ENCODE measurements around the gene SLC1A2. TPM values are rescaled to one million over a fixed set of nuclear protein-coding genes. Genes with fewer than 3 reads are reported as not detected.

The SLC1A2 gene
- total and polyA plus RNA-seq, 2 donors (not counting 1 experiment from before 2014, with no cell fraction given), result 1.2 to 7.6 TPM

DNA sequence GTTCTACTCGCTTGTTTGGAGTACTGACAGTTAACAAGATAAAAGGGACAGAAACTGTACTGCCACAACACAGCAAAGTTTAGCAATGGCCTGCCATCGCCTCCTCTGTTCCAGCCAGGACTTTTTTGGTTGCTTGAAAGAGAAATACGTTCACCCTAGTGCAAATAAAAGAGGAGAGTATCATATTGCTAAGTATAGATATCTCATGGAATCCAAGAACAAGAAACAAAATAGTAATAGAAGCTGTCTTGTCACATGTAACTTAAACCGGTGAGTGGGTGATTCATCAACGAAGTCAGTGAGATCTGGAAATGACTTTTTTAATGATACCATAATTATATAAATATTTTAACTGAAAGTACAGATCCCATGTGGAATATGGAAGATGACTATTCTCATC is 35.4 kb downstream of the SLC1A2 start:
- no peak for TF ChIP-seq EZH2 (IDR thresholded peaks at IDR 0.05; ENCODE audit: low read length, missing control alignments)
- TF ChIP-seq, protein P1, sequence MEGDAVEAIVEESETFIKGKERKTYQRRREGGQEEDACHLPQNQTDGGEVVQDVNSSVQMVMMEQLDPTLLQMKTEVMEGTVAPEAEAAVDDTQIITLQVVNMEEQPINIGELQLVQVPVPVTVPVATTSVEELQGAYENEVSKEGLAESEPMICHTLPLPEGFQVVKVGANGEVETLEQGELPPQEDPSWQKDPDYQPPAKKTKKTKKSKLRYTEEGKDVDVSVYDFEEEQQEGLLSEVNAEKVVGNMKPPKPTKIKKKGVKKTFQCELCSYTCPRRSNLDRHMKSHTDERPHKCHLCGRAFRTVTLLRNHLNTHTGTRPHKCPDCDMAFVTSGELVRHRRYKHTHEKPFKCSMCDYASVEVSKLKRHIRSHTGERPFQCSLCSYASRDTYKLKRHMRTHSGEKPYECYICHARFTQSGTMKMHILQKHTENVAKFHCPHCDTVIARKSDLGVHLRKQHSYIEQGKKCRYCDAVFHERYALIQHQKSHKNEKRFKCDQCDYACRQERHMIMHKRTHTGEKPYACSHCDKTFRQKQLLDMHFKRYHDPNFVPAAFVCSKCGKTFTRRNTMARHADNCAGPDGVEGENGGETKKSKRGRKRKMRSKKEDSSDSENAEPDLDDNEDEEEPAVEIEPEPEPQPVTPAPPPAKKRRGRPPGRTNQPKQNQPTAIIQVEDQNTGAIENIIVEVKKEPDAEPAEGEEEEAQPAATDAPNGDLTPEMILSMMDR (conservative IDR thresholded peaks at IDR 0.05 in 1 of 2, IDR thresholded peaks at IDR 0.05 in 1 of 2; ENCODE audit: low read depth in 1 of 2, low read length in 2 of 2), result no peak
- Histone ChIP-seq H3K27ac (ENCODE audit: insufficient read depth, low read length) (no peak overlapping the region), H3K4me2 (ENCODE audit: extremely low read depth, insufficient read depth, low read length) (no peak overlapping the region), H3K36me3 (ENCODE audit: control insufficient read depth, insufficient read depth, low read length) (no peaks in the 10 kb centered on the region), H2AFZ (ENCODE audit: low read length) (no peak overlapping the region), H3K27me3 (ENCODE audit: control insufficient read depth, insufficient read depth, low read length) (no peaks in the 10 kb centered on the region), H3K9me3 (ENCODE audit: control insufficient read depth, insufficient read depth, low read depth, low read length) (no peaks in the 10 kb centered on the region), H3K79me2 (ENCODE audit: control insufficient read depth, insufficient read depth, low read length) (no peaks in the 10 kb centered on the region), H4K20me1 (ENCODE audit: control insufficient read depth, extremely low read depth, insufficient read depth, low read length) (no peaks in the 10 kb centered on the region), H3K4me1 (ENCODE audit: control insufficient read depth, extremely low read depth, insufficient read depth, low read length) (no peaks in the 10 kb centered on the region), H3K4me3 (replicated peaks in 1 of 4; ENCODE audit: control extremely low read depth in 1 of 4, insufficient read depth in 1 of 4, low read depth in 3 of 4, low read length in 4 of 4) (no peak overlapping the region), H3K9ac (ENCODE audit: insufficient read depth, low read length) (no peak overlapping the region)
- DNase-seq (ENCODE audit: low read depth in 2 of 2), result no peak

DNA sequence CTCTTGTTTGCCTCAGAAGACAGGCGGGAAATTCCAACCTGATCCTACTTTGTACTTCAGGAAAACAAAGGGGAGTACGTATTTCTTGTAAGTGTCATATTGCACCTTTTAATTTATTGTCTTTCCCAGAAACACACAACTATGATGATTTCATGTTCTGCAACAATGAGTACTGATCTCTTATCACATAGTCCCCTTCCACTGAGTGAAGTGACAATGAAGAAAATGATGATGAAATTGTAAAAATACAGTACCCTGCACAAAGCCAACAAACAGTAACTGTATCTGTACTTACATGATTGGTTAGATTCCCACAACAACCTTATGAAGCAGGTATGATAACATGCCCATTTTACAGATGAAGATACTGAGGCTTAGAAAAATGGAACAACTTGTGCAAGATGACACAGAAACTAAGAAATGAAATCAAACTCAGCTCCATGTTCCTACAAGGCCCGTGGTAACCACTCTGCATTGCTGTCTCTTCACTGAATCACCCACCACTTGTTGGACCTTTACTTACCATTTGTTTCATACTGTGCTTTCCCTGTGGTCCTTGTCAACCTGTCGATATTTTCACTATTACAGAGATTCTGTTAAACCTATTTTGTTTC is 37.5 kb downstream of the SLC1A2 start:
- Histone ChIP-seq H3K27ac (ENCODE audit: insufficient read depth, low read length) (no peak overlapping the region), H3K4me3 (replicated peaks in 1 of 4; ENCODE audit: control extremely low read depth in 1 of 4, insufficient read depth in 1 of 4, low read depth in 3 of 4, low read length in 4 of 4) (no peak overlapping the region), H3K4me1 (ENCODE audit: control insufficient read depth, extremely low read depth, insufficient read depth, low read length) (peaks cover 5% of the 10 kb centered on the region), H3K4me2 (ENCODE audit: extremely low read depth, insufficient read depth, low read length) (no peak overlapping the region), H3K27me3 (ENCODE audit: control insufficient read depth, insufficient read depth, low read length) (no peaks in the 10 kb centered on the region), H4K20me1 (ENCODE audit: control insufficient read depth, extremely low read depth, insufficient read depth, low read length) (no peaks in the 10 kb centered on the region), H2AFZ (ENCODE audit: low read length) (no peak overlapping the region), H3K79me2 (ENCODE audit: control insufficient read depth, insufficient read depth, low read length) (no peaks in the 10 kb centered on the region), H3K36me3 (ENCODE audit: control insufficient read depth, insufficient read depth, low read length) (no peaks in the 10 kb centered on the region), H3K9me3 (ENCODE audit: control insufficient read depth, insufficient read depth, low read depth, low read length) (no peaks in the 10 kb centered on the region), H3K9ac (ENCODE audit: insufficient read depth, low read length) (no peak overlapping the region)
- no peak for DNase-seq (ENCODE audit: low read depth in 2 of 2)
- no peak for TF ChIP-seq EZH2 (IDR thresholded peaks at IDR 0.05; ENCODE audit: low read length, missing control alignments)
- TF ChIP-seq, protein P1 (conservative IDR thresholded peaks at IDR 0.05 in 1 of 2, IDR thresholded peaks at IDR 0.05 in 1 of 2; ENCODE audit: low read depth in 1 of 2, low read length in 2 of 2), result no peak

DNA sequence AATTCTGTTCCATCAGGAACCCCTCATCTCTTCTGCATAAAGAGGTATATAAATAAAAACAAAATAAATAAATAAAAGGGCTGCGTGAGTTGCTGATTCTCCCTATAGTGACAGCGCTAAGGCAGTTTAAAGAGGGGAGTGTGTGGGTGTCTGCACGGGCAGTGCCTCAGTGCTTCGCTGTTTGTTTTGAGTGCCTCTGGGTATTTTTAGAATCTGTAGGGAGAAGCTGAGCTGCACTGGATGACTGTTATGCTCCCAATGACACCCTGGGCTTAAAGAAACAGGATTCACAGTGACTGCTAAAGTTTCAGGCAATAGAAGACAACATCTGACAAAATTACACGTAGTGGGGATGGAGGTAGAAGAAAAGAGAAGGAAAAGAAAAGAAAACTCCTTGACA is 38.8 kb downstream of the SLC1A2 start:
- no peak for DNase-seq (ENCODE audit: low read depth in 2 of 2)

More for the DNA sequence above, 38.8 kb downstream of the SLC1A2 start:
- Histone ChIP-seq H3K9me3 (ENCODE audit: control insufficient read depth, insufficient read depth, low read depth, low read length) (no peaks in the 10 kb centered on the region), H3K4me1 (ENCODE audit: control insufficient read depth, extremely low read depth, insufficient read depth, low read length) (peaks cover 5% of the 10 kb centered on the region), H4K20me1 (ENCODE audit: control insufficient read depth, extremely low read depth, insufficient read depth, low read length) (no peaks in the 10 kb centered on the region), H3K36me3 (ENCODE audit: control insufficient read depth, insufficient read depth, low read length) (no peaks in the 10 kb centered on the region), H3K27ac (ENCODE audit: insufficient read depth, low read length) (no peak overlapping the region), H3K27me3 (ENCODE audit: control insufficient read depth, insufficient read depth, low read length) (no peaks in the 10 kb centered on the region), H3K4me3 (replicated peaks in 1 of 4; ENCODE audit: control extremely low read depth in 1 of 4, insufficient read depth in 1 of 4, low read depth in 3 of 4, low read length in 4 of 4) (no peak overlapping the region), H2AFZ (ENCODE audit: low read length) (peak overlapping the region; percentile 16), H3K4me2 (ENCODE audit: extremely low read depth, insufficient read depth, low read length) (peak overlapping the region; percentile 27), H3K9ac (ENCODE audit: insufficient read depth, low read length) (no peak overlapping the region), H3K79me2 (ENCODE audit: control insufficient read depth, insufficient read depth, low read length) (no peaks in the 10 kb centered on the region)
- TF ChIP-seq EZH2 (IDR thresholded peaks at IDR 0.05; ENCODE audit: low read length, missing control alignments), result no peak
- TF ChIP-seq, protein P1 (conservative IDR thresholded peaks at IDR 0.05 in 1 of 2, IDR thresholded peaks at IDR 0.05 in 1 of 2; ENCODE audit: low read depth in 1 of 2, low read length in 2 of 2), result no peak
